GM20000 (cell line): ENCODE measurements around the gene LEPR.

Experiments used
- DNase-seq: peaks from one replicate; pipeline ENCODE4 v3.0.0; 2012; ENCODE audit warnings: low spot score
- TF ChIP-seq, protein P1 (sequence below): IDR thresholded peaks from 2 replicates; pipeline ENCODE4 v1.5.1; 2012; ENCODE audit warnings: mild to moderate bottlenecking, control low read depth; ENCODE audit errors: extremely low read depth, missing control alignments

Gene LEPR

GRCh38 chr1:65398083-65398482 is 22.4 kb upstream of the LEPR start:
- TF ChIP-seq, protein P1, sequence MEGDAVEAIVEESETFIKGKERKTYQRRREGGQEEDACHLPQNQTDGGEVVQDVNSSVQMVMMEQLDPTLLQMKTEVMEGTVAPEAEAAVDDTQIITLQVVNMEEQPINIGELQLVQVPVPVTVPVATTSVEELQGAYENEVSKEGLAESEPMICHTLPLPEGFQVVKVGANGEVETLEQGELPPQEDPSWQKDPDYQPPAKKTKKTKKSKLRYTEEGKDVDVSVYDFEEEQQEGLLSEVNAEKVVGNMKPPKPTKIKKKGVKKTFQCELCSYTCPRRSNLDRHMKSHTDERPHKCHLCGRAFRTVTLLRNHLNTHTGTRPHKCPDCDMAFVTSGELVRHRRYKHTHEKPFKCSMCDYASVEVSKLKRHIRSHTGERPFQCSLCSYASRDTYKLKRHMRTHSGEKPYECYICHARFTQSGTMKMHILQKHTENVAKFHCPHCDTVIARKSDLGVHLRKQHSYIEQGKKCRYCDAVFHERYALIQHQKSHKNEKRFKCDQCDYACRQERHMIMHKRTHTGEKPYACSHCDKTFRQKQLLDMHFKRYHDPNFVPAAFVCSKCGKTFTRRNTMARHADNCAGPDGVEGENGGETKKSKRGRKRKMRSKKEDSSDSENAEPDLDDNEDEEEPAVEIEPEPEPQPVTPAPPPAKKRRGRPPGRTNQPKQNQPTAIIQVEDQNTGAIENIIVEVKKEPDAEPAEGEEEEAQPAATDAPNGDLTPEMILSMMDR = no peak
- DNase-seq = no peak

- no peak for DNase-seq
- TF ChIP-seq, protein P1 = no peak
Measured at GRCh38 chr1:65399003-65399402, 21.5 kb upstream of the LEPR start.

GRCh38 chr1:65401612-65402011 is 18.9 kb upstream of the LEPR start:
- TF ChIP-seq, protein P1 = no peak
- no peak for DNase-seq

DNA sequence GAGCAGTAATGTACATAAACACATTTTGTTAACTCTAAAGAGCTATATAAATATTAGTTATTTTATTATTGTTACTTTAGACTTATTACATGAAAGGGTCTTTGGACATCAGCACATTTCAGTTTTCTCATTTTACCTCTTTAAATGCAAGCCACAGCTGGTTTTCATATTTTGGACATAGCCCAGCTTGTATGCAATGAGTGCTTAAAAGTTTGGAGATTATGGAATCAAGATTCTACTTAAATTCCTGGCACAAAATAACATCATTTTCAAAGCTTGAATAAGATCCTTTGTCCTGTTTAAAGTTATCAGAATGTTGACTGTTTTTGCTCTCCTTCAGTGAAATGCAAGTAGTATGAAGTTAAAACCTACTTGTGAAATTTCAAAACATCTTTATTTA is 15.5 kb upstream of the LEPR start:
- TF ChIP-seq, protein P1 = no peak
- no peak for DNase-seq

DNA sequence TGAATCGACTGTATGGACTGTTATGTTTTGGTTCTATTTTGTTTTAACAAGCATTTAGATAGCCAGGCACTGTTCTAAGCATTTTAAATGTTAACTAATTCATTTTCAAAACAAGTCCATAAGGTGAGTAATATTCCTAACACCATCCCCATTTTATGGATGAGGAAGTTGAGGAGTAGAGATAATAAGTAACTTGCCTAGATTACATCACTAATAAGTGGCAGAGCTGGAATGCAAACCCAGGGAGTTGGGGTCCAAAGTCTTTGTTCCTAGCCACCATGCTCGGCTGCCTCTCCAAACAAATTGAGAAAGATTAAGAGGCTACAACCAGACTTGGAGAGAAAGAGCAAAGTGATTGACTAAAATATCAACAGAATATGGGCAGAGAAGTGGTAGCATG is 12.6 kb upstream of the LEPR start:
- TF ChIP-seq, protein P1 = no peak
- no peak for DNase-seq

- no peak for DNase-seq
- TF ChIP-seq, protein P1 = no peak
Measured at GRCh38 chr1:65409314-65409713, 11.2 kb upstream of the LEPR start.

DNA sequence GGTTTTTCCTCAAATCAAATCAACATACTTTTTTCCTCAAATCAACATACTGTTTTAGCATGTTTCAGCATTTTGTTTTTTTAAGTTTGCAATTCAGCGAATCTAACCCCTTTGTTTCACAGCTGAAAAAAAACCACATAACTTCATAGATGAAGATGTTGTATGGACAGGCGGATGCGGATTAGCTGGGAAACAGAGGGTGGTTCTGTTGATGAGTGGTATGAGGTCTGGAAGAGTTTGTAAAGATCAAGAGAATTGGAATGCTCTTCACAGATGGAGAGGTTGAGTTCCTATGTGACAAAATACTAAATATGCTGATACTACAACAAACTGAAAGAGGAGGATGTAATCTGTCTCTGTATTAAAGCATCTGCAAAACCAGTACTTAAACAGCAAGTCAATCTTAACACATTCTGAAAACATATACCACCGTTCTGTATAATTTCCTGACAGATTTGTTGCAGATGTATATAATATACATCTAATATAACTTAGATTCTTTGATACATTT is 10.6 kb upstream of the LEPR start:
- TF ChIP-seq, protein P1 = no peak

More for the DNA sequence above, 10.6 kb upstream of the LEPR start:
- DNase-seq = no peak
